HUDEP-2 (cell line): ENCODE measurements around the gene GSTT4.
"Not testable (repeated sequence)": the region's sequence is repeated elsewhere in the genome, so short reads cannot be mapped to it uniquely, and the experiment has no call there.

ENCODE experiments used
- DNase-seq, 76 experiments: peaks; one replicate each; lab custom pipeline; 2025; ENCODE audit not compliant: unreplicated experiment in 76 of 76; lab: John Stamatoyannopoulos, UW

GSTT4 gene

DNA sequence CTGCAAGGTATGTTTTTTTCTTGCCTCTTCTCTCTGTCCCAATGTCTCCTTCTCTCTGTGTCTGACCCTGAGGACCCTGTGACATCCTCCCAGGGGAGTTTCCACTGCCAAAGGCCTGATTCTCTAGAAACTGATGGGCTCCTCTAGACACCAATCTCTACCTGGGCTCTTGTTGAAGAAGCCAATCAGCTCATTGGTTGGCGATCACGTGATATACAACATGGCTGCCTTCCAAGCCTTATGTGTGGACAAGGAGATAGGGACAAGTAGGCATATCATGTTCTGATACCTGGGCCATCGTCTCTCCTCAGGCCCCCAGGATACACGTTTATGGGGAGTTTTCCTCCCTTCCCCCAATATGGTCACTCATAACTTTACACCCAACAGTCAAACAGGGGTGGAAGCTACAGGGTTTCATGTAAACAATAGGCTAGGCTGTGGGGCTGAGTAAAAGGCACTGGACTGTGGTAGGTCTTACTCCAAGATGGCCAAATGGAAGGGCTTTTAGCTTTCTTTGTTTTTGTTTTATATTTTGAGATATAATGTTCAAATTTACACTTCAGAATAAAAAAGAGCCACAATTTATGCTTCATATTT is 11.6 kb downstream of the GSTT4 start:
- DNase-seq = peak in 71 of 76 experiments; percentile 18 to 86 (median 59)

DNA sequence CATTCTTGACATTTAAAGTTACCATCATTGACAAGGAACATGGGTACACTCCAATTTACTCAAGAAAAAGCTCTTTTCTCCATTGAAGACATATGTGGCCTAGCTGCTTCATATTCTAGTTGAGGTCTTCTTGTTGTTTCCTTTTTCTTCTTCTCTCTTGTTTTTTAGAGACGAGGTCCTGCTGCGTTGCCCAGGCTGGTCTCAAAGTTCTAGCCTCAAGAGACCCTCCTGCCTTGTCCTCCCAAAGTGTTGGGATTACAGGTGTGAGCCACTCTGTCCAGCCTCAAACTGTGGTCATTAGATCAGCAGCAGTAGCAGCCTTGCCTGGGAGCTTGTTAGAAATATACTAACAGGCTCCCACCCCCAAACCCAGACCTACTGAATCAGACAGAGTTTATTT is 12.2 kb downstream of the GSTT4 start:
- not testable (repeated sequence) for DNase-seq

DNA sequence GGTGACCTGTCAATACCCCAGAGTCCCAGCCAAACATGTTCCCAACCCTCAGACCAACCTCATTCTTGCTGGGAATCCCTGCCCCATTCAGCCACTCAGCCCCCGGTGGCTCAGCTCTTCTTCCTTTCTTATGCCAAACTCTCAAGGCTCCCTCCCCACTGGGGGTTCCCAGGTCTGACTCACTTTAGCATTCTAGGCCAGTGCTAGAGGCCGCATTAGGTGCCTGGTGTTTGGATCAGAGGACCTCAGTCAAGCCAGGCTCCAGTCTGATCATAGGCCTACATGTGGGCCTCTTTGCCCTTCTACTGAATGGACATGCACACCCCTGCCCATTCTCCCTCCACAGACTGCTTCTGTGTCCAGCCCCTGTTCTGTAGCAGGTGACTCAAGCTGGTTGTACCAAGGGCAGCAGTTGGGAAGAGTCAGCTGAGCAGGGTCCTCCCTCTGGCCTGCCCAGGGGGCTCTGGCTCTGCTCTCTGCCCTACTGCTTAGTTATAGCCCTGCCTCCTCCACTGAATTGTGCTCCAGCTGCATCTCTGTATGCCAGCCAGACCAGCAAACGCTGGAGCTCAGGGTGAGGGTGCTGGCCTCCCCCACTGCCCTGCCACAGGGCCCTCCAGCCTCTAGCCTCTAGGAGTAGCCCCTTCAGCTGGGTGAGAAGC is 15.5 kb downstream of the GSTT4 start:
- not testable (repeated sequence) for DNase-seq

DNA sequence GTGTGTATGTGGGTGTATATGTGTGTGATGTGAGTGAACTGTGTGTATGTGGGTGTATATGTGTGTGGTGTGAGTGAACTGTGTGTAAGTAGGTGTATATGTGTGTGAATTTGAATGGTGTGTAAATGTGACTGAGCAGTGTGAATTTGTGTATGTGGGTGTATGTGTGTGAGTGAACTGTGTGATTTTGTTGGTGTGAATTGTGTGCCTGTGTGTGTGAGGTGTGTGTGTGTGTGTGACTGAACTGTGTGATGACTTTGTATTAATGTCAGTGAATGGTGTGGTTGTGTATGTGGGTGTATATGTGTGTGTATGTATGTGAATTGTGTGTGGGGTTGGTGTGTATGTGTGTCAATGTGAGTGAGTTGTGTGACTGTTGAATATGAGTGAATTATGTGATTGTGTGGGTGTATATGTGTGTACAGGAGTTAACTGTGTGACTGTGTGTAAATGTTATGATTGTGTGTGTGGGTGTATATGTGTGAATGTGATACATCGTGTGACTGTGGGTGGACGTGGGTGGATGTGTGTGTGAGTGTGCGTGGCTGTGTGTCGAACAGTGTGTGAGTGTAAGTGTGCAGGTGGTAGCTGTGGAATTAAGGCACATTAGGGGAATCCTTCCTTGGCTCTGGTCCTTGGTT is 18.6 kb downstream of the GSTT4 start:
- not testable (repeated sequence) for DNase-seq

DNA sequence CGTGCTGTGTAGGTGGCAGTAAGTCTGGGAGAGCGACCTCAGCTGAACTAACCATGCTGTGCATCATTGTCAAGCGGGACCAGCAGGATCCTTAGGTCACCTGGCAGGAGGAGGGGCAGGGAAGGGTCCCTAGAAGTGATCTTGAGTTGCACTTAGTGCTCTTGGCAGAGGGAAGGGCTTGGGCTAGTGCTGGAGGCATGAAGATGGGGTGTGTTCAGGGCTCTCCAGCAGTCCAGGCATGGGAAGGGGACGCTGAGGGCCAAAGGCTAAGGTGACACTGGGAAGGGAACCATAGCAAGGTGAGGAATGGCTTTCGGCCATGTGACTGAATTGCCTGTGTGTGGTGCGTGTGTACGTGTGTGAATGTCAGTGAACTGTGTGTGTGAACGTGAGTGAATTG is 19.2 kb downstream of the GSTT4 start:
- DNase-seq = not testable (repeated sequence)

DNA sequence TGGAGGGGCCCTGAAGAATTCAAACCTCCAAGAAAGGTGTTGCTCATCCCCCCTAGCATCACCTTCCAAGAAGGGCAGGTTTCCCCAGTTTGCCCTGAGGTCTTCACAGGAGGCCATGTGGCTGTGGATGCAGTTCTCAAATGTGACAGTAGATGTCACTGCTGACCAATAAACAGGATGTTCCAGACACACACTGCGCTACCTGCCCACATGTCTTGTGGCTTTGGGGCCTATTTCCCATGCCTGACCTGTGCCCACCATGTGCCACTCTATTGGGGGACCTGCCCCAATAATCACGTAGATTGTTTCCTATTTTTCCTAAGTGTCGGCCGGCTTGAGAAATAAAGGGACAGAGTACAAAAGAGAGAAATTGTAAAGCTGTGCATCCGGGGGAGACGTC is 20.8 kb downstream of the GSTT4 start:
- peak in 32 of 76 experiments; percentile 5 to 63 (median 26) for DNase-seq

DNA sequence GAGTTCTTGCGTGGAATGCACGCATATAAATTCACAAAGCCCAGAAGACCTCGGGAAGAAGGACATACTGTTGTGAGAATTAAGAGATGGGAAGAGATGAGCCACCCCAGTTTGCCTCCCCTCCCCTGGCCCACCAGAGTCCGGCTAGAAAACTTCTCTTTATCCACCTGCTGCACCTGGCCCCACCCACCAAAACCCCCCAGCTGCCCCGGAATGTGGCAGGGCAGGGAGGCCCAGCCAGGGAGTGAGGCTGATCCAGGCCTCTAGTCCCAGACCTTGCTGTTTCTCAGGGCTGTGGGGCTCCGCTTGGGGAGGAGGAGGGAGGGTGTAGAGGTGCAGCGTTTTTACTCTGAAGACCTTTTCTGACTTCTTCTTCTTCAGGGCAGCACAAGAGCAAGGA is 24.7 kb downstream of the GSTT4 start:
- DNase-seq = not testable (repeated sequence)

DNA sequence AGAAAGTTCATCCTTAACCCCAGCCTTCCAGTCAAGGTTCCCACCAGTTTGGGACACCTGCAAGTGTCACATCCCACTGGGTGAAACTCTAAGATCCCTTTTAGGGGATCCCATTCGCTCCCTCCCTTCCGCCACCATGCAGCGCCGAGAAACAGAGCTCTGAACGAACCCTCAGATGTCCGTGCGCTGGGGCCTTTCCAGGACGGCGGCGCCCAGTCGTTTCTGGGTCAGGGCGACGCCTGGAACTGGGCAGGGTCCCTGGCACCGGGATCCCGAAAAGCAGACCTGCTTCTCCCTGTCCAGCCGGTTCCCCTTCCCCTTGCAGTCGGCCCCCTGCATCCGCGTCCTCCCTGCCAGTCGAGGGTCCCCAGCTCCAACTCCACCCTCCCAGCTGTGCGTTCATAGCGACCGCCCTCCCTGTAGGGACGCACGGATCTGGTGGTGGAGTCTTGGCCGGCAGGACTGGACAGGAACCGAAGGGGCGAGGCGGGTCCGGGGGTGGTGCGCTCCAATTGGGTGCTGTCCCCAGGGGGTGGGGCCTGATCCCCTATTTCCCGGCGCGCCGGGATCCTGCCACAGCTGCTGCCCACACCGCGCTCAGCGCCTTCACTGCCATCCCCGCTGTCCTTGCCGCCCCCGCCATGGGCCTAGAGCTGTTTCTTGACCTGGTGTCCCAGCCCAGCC is 25.6 kb downstream of the GSTT4 start, which contains the start of gene GSTT2:
Gene GSTT2 (plus strand): TSS at position 578 of the 684 bp plus-strand sequence.
- not testable (repeated sequence) for DNase-seq

DNA sequence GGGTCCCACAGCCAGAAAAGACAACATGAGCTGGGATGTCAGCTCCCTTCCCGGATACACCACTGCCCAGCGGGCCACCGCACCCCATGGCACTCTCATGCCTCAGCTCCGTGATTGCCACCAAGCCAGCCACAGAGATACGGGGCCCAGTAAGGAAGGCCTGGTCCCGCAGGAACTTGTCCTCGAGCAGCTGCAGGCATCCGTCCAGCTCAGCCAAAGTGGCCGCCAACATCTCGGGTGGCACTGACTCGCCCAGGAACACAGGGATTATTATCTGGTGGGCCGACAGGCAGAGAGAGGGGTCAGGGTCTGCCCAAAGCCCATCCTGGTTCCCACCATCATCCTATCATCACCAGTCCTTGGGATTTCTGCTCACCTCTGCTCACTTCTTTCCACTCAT is 27.9 kb downstream of the GSTT4 start:
- DNase-seq = not testable (repeated sequence)

DNA sequence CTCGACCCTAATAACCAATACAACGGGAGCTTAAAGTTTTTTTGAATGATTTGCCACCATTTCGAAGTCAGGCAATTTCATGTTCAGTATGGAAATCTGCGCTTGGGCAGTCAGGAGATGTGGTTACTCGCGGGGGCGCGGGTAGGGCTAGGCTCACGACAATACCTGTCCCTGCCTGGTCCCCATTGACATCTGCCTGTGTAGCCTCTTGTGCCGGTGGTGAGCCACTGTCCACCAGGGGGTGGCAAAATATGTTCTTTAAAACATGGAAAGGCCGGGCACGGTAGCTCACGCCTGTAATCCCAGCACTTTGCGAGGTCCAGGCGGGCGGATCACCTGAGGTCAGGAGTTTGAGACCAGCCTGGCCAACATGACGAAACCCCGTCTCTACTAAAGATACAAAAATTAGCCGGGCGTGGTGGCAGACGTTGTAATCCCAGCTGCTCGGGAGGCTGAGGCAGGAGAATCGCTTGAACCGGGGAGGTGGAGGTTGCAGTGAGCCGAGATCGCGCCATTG is 30.4 kb downstream of the GSTT4 start:
- DNase-seq = not testable (repeated sequence)

DNA sequence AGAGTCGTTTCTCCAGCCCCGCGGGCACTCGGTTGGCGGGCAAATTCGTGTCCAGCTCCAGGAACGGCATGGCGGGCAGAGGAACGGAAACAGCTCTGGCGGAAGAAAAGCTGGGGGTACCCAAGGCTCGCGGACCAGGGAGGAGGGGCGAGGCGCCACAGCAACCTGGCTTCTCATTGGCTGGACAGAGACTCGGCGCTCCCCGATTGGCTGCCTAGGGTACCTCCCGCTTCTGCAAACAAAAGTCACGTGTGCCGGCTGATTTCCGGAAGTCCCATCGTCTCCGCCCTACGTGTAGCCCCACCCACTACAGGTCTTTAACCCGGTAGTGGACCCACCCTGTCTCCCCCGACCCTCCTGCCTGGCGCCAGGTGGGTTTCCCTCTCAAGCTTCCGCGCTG is 30.9 kb downstream of the GSTT4 start, which contains the start of gene DDT:
Gene DDT (minus strand): TSS at position 97 of the 400 bp plus-strand sequence. CDS start 27 bp downstream, at position 70.
- DNase-seq = not testable (repeated sequence)

DNA sequence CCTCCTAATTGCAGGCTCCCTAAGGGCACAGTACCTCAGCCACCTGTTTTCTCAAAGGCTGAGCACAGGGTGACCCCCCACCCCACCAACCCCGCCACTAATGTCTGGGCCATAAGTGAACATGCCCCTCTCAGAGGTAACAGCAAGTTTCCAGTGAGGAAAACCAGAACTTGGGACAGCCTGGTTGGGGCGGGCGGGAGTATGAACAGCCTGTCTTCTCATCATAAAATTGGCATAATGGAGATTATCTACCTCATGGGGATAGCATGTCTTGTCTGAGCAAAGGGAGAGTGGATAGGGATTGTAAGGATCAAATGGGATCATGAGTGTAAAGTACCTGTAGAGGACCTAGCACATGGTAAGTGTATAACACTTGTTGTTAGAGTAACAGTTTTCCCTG is 33.3 kb downstream of the GSTT4 start:
- DNase-seq = not testable (repeated sequence)

DNA sequence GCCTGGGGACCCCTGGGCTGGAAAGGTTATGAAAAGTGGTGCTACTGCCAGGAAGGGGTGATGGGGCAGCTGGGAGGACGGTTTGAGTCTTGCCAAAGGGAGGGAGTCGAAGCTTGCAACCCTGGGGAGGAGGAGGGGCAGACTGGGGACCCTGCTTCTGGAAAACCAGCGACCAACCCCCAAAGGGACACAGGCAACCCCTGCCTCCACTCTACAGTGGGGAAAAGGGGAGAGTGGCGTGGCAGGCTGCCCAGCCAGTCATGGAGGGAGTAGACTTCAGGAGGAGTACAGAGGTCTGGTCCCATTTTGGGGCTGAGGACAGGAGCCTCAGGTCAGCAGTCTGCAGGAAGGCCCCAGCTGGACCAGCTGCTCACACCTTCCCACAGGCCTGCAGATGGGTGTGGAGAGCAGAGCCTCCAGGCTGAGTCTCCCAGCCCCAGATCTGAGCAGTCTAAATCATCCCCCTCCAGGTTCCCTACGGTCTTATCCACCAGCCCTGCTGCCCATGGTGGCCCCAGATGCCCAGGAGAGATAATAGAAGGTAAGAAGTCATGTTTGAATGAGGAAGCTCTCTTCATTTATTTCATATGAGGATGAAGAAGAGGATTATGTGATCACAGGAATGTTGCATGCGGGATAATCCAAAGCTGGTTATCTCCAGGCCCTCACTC is 34.3 kb downstream of the GSTT4 start:
- DNase-seq = peak in 14 of 76 experiments; percentile 4 to 33 (median 16)

DNA sequence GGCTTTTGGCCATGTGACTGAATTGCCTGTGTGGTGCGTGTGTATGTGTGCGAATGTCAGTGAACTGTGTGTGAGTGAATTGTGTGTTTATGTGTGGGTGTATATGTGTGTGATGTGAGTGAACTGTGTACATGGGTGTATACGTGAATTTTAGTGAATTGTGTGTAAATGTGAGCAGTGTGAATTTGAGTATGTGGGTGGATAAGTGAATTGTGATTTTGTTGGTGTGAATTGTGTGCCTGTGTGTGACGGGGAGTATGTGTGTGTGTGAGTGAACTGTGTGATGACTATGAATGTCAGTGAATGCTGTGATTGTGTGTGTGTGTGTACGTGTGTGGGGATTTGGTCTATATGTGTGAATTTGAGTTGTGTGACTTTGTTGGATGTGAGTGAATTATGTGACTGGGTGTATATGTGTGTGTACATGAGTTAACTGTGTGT is 35.0 kb downstream of the GSTT4 start:
- no peak for DNase-seq

DNA sequence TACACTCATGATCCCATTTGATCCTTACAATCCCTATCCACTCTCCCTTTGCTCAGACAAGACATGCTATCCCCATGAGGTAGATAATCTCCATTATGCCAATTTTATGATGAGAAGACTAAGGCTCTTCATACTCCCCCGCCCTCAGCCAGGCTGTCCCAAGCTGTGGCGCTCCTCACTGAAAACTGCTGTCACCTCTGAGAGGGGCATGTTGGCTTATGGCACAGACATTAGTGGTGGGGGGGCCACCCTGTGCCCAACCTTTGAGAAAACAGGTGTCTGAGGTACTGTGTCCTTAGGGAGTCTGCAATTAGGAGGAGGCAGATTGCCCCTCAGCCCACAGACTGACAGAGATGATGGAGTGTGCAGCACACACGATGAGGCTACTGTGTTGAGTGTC is 36.2 kb downstream of the GSTT4 start:
- no peak for DNase-seq

DNA sequence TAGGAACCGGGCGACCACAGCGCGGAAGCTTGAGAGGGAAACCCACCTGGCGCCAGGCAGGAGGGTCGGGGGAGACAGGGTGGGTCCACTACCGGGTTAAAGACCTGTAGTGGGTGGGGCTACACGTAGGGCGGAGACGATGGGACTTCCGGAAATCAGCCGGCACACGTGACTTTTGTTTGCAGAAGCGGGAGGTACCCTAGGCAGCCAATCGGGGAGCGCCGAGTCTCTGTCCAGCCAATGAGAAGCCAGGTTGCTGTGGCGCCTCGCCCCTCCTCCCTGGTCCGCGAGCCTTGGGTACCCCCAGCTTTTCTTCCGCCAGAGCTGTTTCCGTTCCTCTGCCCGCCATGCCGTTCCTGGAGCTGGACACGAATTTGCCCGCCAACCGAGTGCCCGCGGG is 38.7 kb downstream of the GSTT4 start, which contains the start of gene DDTL:
Gene DDTL (plus strand): TSS at position 321 of the 400 bp plus-strand sequence. CDS start 27 bp downstream, at position 348.
- not testable (repeated sequence) for DNase-seq

DNA sequence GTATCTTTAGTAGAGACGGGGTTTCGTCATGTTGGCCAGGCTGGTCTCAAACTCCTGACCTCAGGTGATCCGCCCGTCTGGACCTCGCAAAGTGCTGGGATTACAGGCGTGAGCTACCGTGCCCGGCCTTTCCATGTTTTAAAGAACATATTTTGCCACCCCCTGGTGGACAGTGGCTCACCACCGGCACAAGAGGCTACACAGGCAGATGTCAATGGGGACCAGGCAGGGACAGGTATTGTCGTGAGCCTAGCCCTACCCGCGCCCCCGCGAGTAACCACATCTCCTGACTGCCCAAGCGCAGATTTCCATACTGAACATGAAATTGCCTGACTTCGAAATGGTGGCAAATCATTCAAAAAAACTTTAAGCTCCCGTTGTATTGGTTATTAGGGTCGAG is 39.2 kb downstream of the GSTT4 start:
- not testable (repeated sequence) for DNase-seq

DNA sequence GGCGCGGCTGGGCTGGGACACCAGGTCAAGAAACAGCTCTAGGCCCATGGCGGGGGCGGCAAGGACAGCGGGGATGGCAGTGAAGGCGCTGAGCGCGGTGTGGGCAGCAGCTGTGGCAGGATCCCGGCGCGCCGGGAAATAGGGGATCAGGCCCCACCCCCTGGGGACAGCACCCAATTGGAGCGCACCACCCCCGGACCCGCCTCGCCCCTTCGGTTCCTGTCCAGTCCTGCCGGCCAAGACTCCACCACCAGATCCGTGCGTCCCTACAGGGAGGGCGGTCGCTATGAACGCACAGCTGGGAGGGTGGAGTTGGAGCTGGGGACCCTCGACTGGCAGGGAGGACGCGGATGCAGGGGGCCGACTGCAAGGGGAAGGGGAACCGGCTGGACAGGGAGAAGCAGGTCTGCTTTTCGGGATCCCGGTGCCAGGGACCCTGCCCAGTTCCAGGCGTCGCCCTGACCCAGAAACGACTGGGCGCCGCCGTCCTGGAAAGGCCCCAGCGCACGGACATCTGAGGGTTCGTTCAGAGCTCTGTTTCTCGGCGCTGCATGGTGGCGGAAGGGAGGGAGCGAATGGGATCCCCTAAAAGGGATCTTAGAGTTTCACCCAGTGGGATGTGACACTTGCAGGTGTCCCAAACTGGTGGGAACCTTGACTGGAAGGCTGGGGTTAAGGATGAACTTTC is 44.0 kb downstream of the GSTT4 start, which contains the start of gene GSTT2B:
Gene GSTT2B (minus strand): TSS at position 112 of the 688 bp plus-strand sequence. CDS start 64 bp downstream, at position 48.
- DNase-seq = not testable (repeated sequence)

DNA sequence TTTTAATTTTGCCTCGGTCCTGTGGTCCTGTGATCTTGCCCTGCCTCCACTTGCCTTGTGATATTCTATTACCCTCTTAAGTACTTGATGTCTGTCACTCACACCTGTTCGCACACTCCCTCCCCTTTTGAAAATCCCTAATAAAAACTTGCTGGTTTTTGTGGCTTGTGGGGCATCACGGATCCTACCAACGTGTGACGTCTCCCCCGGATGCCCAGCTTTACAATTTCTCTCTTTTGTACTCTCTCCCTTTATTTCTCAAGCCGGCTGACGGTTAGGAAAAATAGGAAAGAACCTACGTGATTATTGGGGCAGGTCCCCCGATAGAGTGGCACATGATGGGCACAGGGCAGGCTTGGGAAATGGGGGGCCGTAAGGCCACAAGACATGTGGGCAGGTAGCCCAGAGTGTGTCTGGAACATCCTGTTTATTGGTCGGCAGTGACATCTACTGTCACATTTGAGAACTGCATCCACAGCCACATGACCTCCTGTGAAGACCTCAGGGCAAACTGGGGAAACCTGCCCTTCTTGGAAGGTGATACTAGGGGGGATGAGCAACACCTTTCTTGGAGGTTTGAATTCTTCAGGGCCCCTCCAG is 48.9 kb downstream of the GSTT4 start:
- DNase-seq = peak in 58 of 76 experiments; percentile 6 to 80 (median 50)
